ENCODE results near the gene APEX1. TPM values are rescaled to one million over a fixed set of nuclear protein-coding genes. Genes with fewer than 3 reads are reported as not detected.

Gene APEX1
- total RNA-seq, 1 experiment from 2014 or later: 207 TPM

Small RNAs within 50 kb of the gene (small RNA-seq; reads per million reads assigned to genes)
- gene RNA5SP382: 0.07 reads per million

Other genes with a start within 250 kb of the APEX1 start
- gene OR11H6, start 231.5 kb upstream of the APEX1 start, total RNA-seq (2014; rRNA removed; shearing (Covaris generic)): not detected in 2 replicates
- gene OR11H7, start 226.2 kb upstream of the APEX1 start, total RNA-seq (2014; rRNA removed; shearing (Covaris generic)): not detected in 2 replicates
- gene OR11H4, start 215.9 kb upstream of the APEX1 start, total RNA-seq (2014; rRNA removed; shearing (Covaris generic)): not detected in 2 replicates
- gene TTC5, start 149.3 kb upstream of the APEX1 start, total RNA-seq (2014; rRNA removed; shearing (Covaris generic)): 13.5 and 15.6 TPM in 2 replicates
- gene CCNB1IP1, start 121.9 kb upstream of the APEX1 start, total RNA-seq (2014; rRNA removed; shearing (Covaris generic)): 47.6 and 60.6 TPM in 2 replicates
- gene PARP2, start 111.6 kb upstream of the APEX1 start, total RNA-seq (2014; rRNA removed; shearing (Covaris generic)): 30.5 and 30.8 TPM in 2 replicates
- 9.4 TPM in 2 replicates for gene TEP1, start 41.7 kb upstream of the APEX1 start, total RNA-seq (2014; rRNA removed; shearing (Covaris generic))
- not detected in 2 replicates for gene KLHL33, start 19.1 kb upstream of the APEX1 start, total RNA-seq (2014; rRNA removed; shearing (Covaris generic))
- gene OSGEP, start 414 bp upstream of the APEX1 start, total RNA-seq (2014; rRNA removed; shearing (Covaris generic)): 50.1 and 52.1 TPM in 2 replicates
- gene PIP4P1, start 6.2 kb downstream of the APEX1 start, total RNA-seq (2014; rRNA removed; shearing (Covaris generic)): 20.5 and 21.0 TPM in 2 replicates
- gene PNP, start 14.2 kb downstream of the APEX1 start, total RNA-seq (2014; rRNA removed; shearing (Covaris generic)): 167 and 204 TPM in 2 replicates
- gene RNASE10, start 50.3 kb downstream of the APEX1 start, total RNA-seq (2014; rRNA removed; shearing (Covaris generic)): not detected in 2 replicates
- gene RNASE9, start 105.8 kb downstream of the APEX1 start, total RNA-seq (2014; rRNA removed; shearing (Covaris generic)): not detected in 2 replicates
- not detected in 2 replicates for gene RNASE11, start 132.8 kb downstream of the APEX1 start, total RNA-seq (2014; rRNA removed; shearing (Covaris generic))
- gene RNASE12, start 136.2 kb downstream of the APEX1 start, total RNA-seq (2014; rRNA removed; shearing (Covaris generic)): not detected in 2 replicates
- gene OR6S1, start 186.5 kb downstream of the APEX1 start, total RNA-seq (2014; rRNA removed; shearing (Covaris generic)): not detected in 2 replicates
- 0.82 and 0.87 TPM in 2 replicates for gene RNASE4, start 229.3 kb downstream of the APEX1 start, total RNA-seq (2014; rRNA removed; shearing (Covaris generic))
- 0.33 and 0.77 TPM in 2 replicates for gene ANG, start 233.5 kb downstream of the APEX1 start, total RNA-seq (2014; rRNA removed; shearing (Covaris generic))

All from HT1080 (cell line).